AG04450 (cell line): ENCODE results near the gene MC3R. TPM values are rescaled to one million over a fixed set of nuclear protein-coding genes. Genes with fewer than 3 reads are reported as not detected.

Source experiments
- CTCF ChIA-PET: fragments of 300-600, 350-600 bp; formaldehyde crosslinking; extraction: SDS; loops from one replicate; lab custom pipeline; 2022; ENCODE audit warnings: antibody characterized with exemption, inconsistent platforms; lab: Charles Lee
- POLR2A ChIA-PET: fragments of 350-600 bp; formaldehyde crosslinking; extraction: SDS; loops from one replicate; lab custom pipeline; 2021; ENCODE audit warnings: antibody characterized with exemption, inconsistent platforms; lab: Yijun Ruan, JAX
- DNase-seq: peaks from one replicate; pipeline ENCODE4 v3.0.0-alpha.2; 2011; ENCODE audit warnings: low read depth, low spot score
- H3K27ac ChIP-seq: one replicate; pipeline ENCODE4 v1.5.1; 2012; ENCODE audit warnings: low read depth, low read length, control low read depth
- H3K27me3 ChIP-seq: one replicate; pipeline ENCODE4 v1.6.0; 2012; ENCODE audit warnings: low read length; ENCODE audit not compliant: control insufficient read depth, insufficient read depth
- H3K4me3 ChIP-seq: 2 replicates; pipeline ENCODE4 v1.5.1; 2011; ENCODE audit warnings: mild to moderate bottlenecking, low read depth, low read length, control low read depth
- H3K9me3 ChIP-seq: 2 replicates; pipeline ENCODE4 v1.5.1; 2012; ENCODE audit warnings: low read length; ENCODE audit not compliant: control insufficient read depth, insufficient read depth
- polyA plus RNA-seq: library from polyadenylated mRNA; depleted of rRNA; stranded (reverse); fragments of >200 nt; gene quantifications from 2 replicates; pipeline ENCODE4 v1.2.3, GENCODE V29; 2011
- TF ChIP-seq, protein P1 (sequence below): IDR thresholded peaks from 2 replicates; pipeline ENCODE4 v1.5.1; 2011; ENCODE audit warnings: low read depth, low read length, control low read depth, inconsistent platforms

The MC3R gene
- polyA plus RNA-seq, 1 experiment = not detected

DNA sequence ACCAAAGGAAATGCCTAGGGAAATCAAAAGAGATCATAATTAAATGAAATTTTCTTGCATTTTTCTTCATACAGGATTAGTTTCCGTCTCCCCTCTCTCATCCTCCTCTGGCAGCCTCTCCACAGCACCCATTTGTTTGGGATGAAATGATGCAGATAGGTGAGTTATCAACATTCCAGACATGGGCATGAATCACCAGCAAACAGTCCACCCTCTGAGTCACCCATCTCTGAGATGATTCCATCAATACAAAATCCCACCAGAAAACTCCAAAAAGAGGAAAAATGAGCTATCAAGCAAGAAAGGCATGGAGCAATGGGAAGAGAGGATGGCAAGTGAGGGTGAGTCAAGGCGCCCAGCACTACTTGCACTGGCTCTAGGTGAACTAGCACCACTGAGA is 11.4 kb downstream of the MC3R start:
- Histone ChIP-seq H3K4me3 (no peak overlapping the region), H3K27ac (no peak overlapping the region), H3K27me3 (no peaks in the 10 kb centered on the region), H3K9me3 (no peaks in the 10 kb centered on the region)
- CTCF ChIA-PET = no interaction called here
- no peak for DNase-seq
- POLR2A ChIA-PET = no interaction called here
- TF ChIP-seq, protein P1, sequence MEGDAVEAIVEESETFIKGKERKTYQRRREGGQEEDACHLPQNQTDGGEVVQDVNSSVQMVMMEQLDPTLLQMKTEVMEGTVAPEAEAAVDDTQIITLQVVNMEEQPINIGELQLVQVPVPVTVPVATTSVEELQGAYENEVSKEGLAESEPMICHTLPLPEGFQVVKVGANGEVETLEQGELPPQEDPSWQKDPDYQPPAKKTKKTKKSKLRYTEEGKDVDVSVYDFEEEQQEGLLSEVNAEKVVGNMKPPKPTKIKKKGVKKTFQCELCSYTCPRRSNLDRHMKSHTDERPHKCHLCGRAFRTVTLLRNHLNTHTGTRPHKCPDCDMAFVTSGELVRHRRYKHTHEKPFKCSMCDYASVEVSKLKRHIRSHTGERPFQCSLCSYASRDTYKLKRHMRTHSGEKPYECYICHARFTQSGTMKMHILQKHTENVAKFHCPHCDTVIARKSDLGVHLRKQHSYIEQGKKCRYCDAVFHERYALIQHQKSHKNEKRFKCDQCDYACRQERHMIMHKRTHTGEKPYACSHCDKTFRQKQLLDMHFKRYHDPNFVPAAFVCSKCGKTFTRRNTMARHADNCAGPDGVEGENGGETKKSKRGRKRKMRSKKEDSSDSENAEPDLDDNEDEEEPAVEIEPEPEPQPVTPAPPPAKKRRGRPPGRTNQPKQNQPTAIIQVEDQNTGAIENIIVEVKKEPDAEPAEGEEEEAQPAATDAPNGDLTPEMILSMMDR = no peak

DNA sequence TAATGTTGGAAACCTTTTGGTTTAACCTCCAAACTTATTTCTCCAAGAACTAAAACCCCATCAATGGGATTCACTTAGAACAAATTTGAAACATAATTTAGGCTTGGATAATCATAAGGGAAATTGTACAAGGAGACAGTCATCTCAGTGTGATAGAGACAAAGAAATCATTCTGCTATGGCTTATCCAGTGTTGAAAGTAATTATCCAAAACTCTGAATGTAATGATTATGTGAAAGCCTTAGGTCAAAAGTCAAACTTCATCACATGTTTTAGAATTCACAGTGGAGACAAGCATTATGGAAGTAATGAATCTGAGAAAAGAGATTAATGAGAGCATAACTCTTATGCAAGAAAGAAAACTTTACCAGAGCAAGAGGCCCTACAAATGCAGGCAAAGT is 20.0 kb downstream of the MC3R start:
- Histone ChIP-seq H3K4me3 (no peak overlapping the region), H3K27me3 (no peaks in the 10 kb centered on the region), H3K27ac (no peak overlapping the region), H3K9me3 (peaks cover 7% of the 10 kb centered on the region)
- ChIA-PET POLR2A (no interaction called here), CTCF (no interaction called here)
- DNase-seq = no peak
- TF ChIP-seq, protein P1 = no peak

DNA sequence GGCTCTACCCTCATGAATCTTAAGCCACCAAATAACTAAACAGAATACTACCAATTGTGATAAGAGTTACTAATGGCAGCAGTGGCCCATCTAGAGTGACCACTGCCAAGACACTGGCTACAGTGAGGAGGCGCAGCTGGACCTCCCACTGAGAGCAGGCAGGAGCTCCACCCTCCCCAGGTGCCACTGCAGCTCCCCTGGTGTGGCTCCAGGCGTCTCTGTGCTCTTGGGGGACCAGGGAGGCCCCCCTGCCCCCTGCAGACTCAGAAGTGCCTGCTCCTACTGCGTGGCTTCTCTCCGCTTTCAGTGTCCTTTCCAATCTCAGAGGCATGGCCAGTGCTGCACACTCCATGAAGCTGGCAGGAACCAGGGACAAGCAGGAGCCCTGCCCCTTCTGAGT is 23.4 kb downstream of the MC3R start:
- ChIA-PET CTCF (no interaction called here), POLR2A (no interaction called here)
- Histone ChIP-seq H3K27ac (no peak overlapping the region), H3K9me3 (peaks cover 13% of the 10 kb centered on the region), H3K27me3 (no peaks in the 10 kb centered on the region), H3K4me3 (no peak overlapping the region)
- TF ChIP-seq, protein P1 = no peak
- no peak for DNase-seq

DNA sequence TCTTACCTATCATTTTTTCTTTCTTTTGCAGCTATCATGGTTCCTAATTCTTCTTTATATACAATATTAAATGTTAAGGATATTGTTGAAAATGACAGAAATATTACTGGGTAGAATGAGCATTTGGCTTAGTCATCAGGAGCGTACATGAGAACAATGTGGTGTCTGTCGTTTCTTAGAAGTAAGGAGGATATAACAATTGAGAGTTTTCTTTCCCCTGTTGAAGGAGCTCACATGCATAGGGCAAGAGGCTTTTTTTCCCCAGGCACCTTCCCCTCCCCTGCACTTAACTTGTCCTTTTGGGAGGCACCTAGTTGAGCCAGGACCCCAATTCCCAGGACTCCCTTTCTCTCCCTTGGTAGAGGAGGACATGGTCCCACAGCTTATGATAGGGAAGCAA is 25.0 kb downstream of the MC3R start:
- CTCF ChIA-PET = no interaction called here

DNA sequence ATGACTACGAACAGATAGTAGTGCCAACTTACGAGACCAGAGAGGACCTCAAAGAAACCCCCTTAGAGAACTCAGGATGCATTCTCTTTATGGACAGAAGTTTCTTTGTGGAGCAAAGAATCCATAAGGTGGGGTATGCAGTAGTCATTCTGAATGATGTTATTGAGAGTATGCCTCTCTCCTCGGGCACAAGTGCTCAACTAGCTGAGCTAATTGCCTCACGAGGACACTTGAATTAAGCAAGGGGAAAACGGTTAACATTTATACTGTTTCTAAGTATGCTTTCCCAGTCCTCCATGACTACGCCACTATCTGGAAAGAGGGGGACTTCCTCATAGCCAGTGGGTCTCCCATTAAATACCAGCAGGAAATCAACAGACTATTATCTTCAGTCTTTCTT is 25.6 kb downstream of the MC3R start:
- no peak overlapping the region for H3K4me3 ChIP-seq
- no peaks in the 10 kb centered on the region for H3K27me3 ChIP-seq
- TF ChIP-seq, protein P1 = no peak
- peaks cover 20% of the 10 kb centered on the region for H3K9me3 ChIP-seq
- DNase-seq = no peak
- CTCF ChIA-PET = no interaction called here
- no peak overlapping the region for H3K27ac ChIP-seq
- POLR2A ChIA-PET = no interaction called here

More for the DNA sequence above, 25.0 kb downstream of the MC3R start:
- H3K9me3 ChIP-seq = peaks cover 20% of the 10 kb centered on the region
- POLR2A ChIA-PET = no interaction called here
- H3K4me3 ChIP-seq = no peak overlapping the region
- H3K27me3 ChIP-seq = no peaks in the 10 kb centered on the region
- TF ChIP-seq, protein P1 = no peak
- no peak for DNase-seq
- H3K27ac ChIP-seq = no peak overlapping the region
